PFSK-1 (cell line): ENCODE results near the gene PRSS57.

Source experiments
- FOXP2 ChIP-seq: optimal IDR thresholded peaks from 2 replicates; pipeline ENCODE3; 2011; ENCODE audit warnings: borderline replicate concordance, control low read depth, inconsistent platforms; ENCODE audit not compliant: insufficient read depth; ENCODE audit errors: extremely low read length, extremely low read depth
- POLR2AphosphoS5 ChIP-seq: IDR thresholded peaks from 2 replicates; pipeline ENCODE4 v1.6.1; 2012; ENCODE audit warnings: low read depth, mild to moderate bottlenecking, control low read depth, low read length, moderate library complexity
- REST ChIP-seq, 2 experiments: IDR thresholded peaks; 2 replicates each; pipeline versions ENCODE4 v1.6.1 to v1.8.0; 2011 to 2012; ENCODE audit warnings: low read depth in 2 of 2, low read length in 2 of 2, control low read depth in 1 of 2, inconsistent platforms in 1 of 2, mild to moderate bottlenecking in 1 of 2, moderate library complexity in 1 of 2; ENCODE audit not compliant: insufficient read depth in 1 of 2
- SIN3A ChIP-seq: IDR thresholded peaks from 2 replicates; pipeline ENCODE4 v1.6.1; 2012; ENCODE audit warnings: mild to moderate bottlenecking, low read length, moderate library complexity, borderline replicate concordance; ENCODE audit not compliant: insufficient read depth
- TAF1 ChIP-seq: IDR thresholded peaks from 2 replicates; pipeline ENCODE4 v1.6.1; 2012; ENCODE audit warnings: low read length, control low read depth, borderline replicate concordance; ENCODE audit not compliant: insufficient read depth

Gene PRSS57

DNA sequence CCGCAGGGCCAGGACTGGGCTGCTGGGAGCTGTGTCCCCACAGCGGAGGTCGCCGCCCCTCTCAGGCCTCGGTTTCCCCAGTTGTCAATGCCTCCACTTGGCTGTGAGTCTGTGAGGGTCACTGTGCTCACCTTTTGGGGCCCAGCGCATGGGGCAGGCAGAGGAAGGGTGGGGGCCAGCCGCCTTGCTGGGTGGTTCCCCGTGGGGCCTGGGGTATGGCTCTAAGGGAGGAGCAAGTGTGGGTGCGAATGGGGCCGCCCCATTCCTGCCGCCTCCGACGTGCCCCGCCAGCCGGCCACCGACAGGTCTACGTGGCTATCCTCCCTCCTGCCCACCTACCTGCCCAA is 56.4 kb downstream of the PRSS57 start:
- TF ChIP-seq FOXP2, result no peak
- no peak for TF ChIP-seq SIN3A
- no peak for TF ChIP-seq TAF1
- no peak for TF ChIP-seq REST (IDR thresholded peaks at IDR 0.05; ENCODE audit: insufficient read depth in 1 of 2, low read depth in 2 of 2, low read length in 2 of 2)
- no peak for TF ChIP-seq POLR2AphosphoS5
